SJCRH30 (cell line): Measurements from ENCODE around the gene KHDC1L. TPM values are rescaled to one million over a fixed set of nuclear protein-coding genes. Genes with fewer than 3 reads are reported as not detected.
"Not testable (repeated sequence)": the region's sequence is repeated elsewhere in the genome, so short reads cannot be mapped to it uniquely, and the experiment has no call there.

ENCODE experiments used
- DNase-seq, 2 experiments: peaks; one replicate each; pipeline ENCODE4 v3.0.0-alpha.2; 2015 to 2020
- H3K27ac ChIP-seq: fragments of 250-450 bp; sonication (Bioruptor Pico); 2 replicates; pipeline ENCODE4 v1.5.1; 2020; ENCODE audit warnings: mild to moderate bottlenecking, moderate library complexity
- H3K27me3 ChIP-seq: fragments of 250-450 bp; sonication (Bioruptor Pico); 2 replicates; pipeline ENCODE4 v1.5.1; 2020; ENCODE audit warnings: mild to moderate bottlenecking, moderate library complexity
- H3K36me3 ChIP-seq: fragments of 250-450 bp; sonication (Bioruptor Pico); 2 replicates; pipeline ENCODE4 v1.5.1; 2020; ENCODE audit warnings: mild to moderate bottlenecking, moderate library complexity
- H3K4me1 ChIP-seq: fragments of 250-450 bp; sonication (Bioruptor Pico); 2 replicates; pipeline ENCODE4 v1.5.1; 2020; ENCODE audit warnings: mild to moderate bottlenecking, moderate library complexity
- H3K4me3 ChIP-seq: fragments of 250-450 bp; sonication (Bioruptor Pico); 2 replicates; pipeline ENCODE4 v1.5.1; 2020; ENCODE audit warnings: mild to moderate bottlenecking, moderate library complexity
- H3K9me3 ChIP-seq: fragments of 250-450 bp; sonication (Bioruptor Pico); replicated peaks from 2 replicates; pipeline ENCODE4 v1.5.1; 2020; ENCODE audit warnings: mild to moderate bottlenecking, moderate library complexity
- total RNA-seq: library from RNA; depleted of rRNA; stranded (reverse); fragments of >200 nt; shearing (Covaris generic); gene quantifications from 2 replicates; pipeline ENCODE4 v1.2.3, GENCODE V29; 2014; rRNA removed

KHDC1L gene, protein sequence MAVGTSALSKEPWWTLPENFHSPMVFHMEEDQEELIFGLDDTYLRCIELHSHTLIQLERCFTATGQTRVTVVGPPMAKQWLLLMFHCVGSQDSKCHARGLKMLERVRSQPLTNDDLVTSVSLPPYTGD
- total RNA-seq, result not detected in 2 replicates

DNA sequence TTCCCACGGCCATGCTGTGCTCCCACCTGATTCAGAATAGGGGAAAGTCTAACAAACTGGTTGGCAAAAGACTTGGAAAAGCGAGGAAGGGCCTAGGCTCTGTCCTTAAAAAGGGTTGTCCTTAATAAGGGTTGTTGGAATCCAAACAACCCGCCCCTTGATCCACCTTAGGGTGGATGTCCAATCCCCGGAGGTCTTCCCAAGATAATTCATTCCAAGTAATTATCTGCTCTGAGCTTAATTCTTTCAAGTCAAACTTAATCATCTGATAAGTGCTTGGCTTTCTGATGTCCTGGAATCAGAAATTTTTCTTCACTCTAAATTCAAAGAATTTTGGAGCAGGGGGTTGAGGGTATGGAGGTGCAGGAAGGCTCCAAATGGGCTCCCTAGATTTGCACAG lies at the start of gene KHDC1L:
Gene KHDC1L (minus strand): TSS at position 101 of the 400 bp plus-strand sequence. CDS start 88 bp downstream, at position 13.
- no peaks in the 10 kb centered on the region for H3K4me1 ChIP-seq
- no peak for DNase-seq
- H3K36me3 ChIP-seq, result no peaks in the 10 kb centered on the region
- H3K9me3 ChIP-seq, result no peaks in the 10 kb centered on the region
- no peaks in the 10 kb centered on the region for H3K27me3 ChIP-seq
- no peak within 1 kb of the TSS for H3K4me3 ChIP-seq
- H3K27ac ChIP-seq, result no peak within 1 kb of the TSS

DNA sequence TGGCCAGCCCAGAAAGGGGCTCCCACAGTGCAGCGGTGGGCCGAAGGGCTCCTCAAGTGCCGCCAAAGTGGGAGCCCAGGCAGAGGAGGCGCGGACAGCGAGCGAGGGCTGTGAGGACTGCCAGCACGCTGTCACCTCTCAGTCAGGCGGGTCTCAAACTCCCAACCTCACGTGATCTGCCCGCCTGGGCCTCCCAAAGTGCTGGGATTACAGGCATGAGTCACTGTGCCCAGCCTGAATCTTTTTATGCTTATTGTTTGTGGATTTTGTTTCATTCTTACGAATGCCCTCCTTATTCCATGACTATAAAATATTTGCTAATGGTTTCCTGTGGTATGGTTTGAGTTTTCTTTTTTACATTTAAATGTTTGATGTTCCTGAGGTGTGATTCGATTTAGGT lies 44.0 kb upstream of the KHDC1L start:
- not testable (repeated sequence) for H3K4me1 ChIP-seq, H3K9me3 ChIP-seq, H3K4me3 ChIP-seq, H3K36me3 ChIP-seq, DNase-seq, H3K27ac ChIP-seq, H3K27me3 ChIP-seq

DNA sequence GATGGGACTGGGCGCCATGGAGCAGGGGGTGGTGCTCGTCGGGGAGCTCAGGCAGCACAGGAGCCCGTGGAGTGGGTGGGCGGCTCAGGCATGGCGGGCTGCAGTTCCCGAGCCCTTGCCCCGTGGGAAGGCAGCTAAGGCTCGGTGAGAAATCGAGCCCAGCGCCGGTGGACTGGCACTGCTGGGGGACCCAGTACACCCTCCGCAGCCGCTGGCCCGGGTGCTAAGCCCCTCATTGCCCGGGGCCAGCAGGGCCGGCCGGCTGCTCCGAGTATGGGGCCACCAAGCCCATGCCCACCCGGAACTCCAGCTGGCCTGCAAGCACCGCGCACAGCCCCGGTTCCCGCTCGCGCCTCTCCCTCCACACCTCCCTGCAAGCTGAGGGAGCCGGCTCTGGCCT lies 43.6 kb upstream of the KHDC1L start:
- not testable (repeated sequence) for H3K27ac ChIP-seq, H3K27me3 ChIP-seq, DNase-seq, H3K36me3 ChIP-seq, H3K4me3 ChIP-seq, H3K9me3 ChIP-seq, H3K4me1 ChIP-seq

DNA sequence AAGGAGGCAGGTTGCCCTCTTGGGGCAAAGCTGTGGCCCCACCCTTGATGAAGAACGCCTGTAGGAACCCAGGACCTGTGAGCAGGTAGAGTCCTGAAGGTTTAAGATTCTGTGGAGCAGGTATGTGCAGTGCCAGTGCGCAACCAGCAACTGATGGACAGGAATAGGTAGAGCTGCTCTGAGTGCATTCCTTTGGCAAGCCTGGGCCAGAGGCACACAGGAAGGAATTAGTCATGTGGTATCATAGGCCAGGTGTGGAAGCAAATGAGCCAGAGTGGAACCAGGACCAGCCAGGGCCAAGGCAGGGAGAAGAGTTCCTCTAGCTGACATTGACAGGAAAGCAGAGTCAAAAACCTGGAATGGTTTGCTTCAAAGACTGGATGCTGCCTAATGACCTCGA lies 39.1 kb upstream of the KHDC1L start:
- no peak overlapping the region for H3K27ac ChIP-seq
- no peak overlapping the region for H3K4me3 ChIP-seq
- no peaks in the 10 kb centered on the region for H3K9me3 ChIP-seq
- H3K36me3 ChIP-seq, result no peaks in the 10 kb centered on the region
- no peak for DNase-seq
- H3K4me1 ChIP-seq, result no peaks in the 10 kb centered on the region
- no peaks in the 10 kb centered on the region for H3K27me3 ChIP-seq

DNA sequence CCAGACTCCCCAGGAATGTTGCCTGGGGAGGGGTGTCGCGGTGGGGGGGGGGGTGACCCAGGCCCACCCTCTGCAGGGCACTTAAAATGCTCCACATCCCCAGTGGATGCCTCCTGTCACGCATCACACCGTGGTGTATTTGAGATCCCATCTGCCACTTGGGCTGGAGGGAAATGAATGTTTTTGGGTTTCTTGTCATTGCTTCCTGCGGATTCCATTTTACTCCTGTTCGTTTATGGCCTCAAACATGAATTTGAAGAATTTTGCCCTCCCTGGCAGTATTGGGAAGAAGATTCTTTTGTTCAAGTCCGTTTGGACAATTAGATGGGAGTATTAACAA lies 38.2 kb upstream of the KHDC1L start:
- no peaks in the 10 kb centered on the region for H3K36me3 ChIP-seq
- H3K4me3 ChIP-seq, result peak overlapping the region; percentile 57
- no peaks in the 10 kb centered on the region for H3K27me3 ChIP-seq
- H3K9me3 ChIP-seq, result no peaks in the 10 kb centered on the region
- H3K27ac ChIP-seq, result no peak overlapping the region
- H3K4me1 ChIP-seq, result no peaks in the 10 kb centered on the region
- DNase-seq, result peak in 1 of 2 experiments; percentile 4

DNA sequence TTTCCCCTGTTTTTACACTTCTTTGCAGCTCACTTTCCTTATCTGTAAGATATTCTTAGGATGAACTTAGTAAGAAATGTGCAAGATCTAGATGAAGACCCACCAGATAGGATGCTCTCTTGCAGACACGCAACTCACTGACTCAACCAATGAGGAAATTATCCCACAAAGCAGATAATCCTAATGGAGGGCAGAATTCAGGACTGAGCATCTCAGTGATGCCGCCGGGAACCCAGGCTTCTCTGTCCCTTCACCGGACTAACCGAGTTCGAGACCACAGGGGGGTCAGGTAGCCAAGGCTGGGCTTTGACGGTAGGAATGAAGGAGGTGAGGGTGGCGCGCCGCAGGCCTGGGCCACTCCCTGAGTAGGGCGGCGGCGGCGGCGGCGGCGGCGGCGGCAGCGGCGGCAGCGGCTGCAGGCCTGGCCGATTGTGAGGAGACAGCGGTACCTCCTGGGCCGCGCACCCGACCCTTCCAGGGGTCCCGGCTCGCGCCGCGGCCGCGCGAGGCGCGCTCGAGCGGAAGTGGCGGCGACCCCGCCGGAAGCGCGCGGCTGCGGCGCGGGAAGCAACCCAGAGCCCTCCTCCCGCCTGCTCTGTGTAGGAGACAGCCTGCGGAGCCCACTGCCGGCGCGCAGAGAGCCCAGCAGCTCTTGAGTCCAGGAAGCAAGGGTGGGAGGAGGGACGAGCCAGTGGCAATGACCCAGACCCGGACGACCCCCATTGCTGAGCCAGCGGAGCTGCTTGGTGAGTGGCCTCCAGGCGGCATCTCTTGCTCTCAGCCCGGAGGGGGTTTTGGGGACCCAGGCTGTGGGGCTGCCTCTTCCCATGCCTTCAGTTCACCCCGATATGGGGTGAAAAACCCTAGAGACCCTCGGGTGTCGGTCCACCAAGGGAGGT lies 37.6 kb upstream of the KHDC1L start, which contains the start of gene KHDC1:
Gene KHDC1 (minus strand): TSS at position 526 of the 899 bp plus-strand sequence. CDS start 20,679 bp downstream, outside the sequence.
- Histone ChIP-seq H3K27me3 (no peaks in the 10 kb centered on the region), H3K4me3 (peak within 1 kb of the TSS; percentile 57), H3K4me1 (no peaks in the 10 kb centered on the region), H3K27ac (no peak within 1 kb of the TSS), H3K36me3 (no peaks in the 10 kb centered on the region), H3K9me3 (no peaks in the 10 kb centered on the region)
- DNase-seq, result peak; percentile 46 to 53

DNA sequence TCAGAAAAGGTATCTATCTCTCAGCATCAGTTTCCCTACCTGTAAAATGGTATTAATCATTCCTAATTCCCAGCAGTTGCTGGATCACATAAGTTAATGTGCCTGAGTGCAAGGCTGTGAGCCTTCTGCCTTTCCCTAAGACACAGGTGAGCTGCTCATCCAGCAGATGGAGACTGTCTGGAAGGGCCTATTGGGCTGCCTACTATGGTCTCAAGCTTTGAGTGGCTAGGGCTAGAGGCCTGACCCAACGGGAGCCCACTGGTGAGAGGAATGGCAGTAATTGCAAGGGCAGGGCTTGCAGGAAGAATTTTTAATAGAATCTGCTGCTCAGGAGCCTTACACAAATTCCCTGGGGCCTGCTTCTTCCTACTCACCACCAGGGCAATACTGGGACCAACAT lies 33.4 kb upstream of the KHDC1L start:
- H3K9me3 ChIP-seq, result no peaks in the 10 kb centered on the region
- no peaks in the 10 kb centered on the region for H3K36me3 ChIP-seq
- H3K27ac ChIP-seq, result no peak overlapping the region
- no peak for DNase-seq
- no peaks in the 10 kb centered on the region for H3K4me1 ChIP-seq
- H3K4me3 ChIP-seq, result no peak overlapping the region
- H3K27me3 ChIP-seq, result no peaks in the 10 kb centered on the region

DNA sequence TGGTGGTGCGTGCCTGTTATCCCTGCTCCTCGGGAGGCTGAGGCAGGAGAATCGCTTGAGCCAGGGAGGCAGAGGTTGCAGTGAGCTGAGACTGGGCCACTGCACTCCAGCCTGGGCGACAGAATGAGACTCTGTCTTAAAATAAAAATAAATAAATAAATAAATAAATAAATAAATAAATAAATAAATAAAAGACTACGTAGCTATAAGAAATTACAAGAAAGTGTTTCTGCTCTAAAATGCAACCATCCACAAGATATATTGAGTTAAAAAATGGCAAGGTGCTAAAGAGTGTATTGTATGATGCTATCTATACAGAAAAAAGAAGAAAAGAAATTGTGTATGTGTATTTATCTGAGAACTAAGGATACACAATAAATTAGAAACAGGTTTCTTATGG lies 29.0 kb upstream of the KHDC1L start:
- H3K4me1 ChIP-seq, H3K27ac ChIP-seq, H3K27me3 ChIP-seq, H3K4me3 ChIP-seq, H3K36me3 ChIP-seq, DNase-seq, H3K9me3 ChIP-seq: not testable (repeated sequence)

DNA sequence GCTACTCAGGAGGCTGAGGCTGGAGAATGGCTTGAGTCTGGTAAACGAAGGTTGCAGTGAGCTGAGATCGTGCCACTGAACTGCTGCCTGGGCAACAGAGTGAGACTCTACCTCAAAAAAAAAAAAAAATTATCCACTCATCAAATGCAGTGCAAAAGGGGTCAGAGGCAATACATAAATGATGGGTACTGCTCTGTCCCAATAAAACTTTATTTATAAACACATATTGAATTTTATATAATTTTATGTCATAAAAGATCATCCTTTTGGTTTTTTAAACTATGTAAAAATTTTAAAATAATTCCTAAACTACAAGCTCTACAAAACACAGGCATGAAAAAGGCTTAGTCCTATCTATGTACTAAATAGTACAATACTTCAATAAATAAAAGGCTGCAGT lies 27.4 kb upstream of the KHDC1L start:
- Histone ChIP-seq H3K4me3 (no peak overlapping the region), H3K36me3 (no peaks in the 10 kb centered on the region), H3K27ac (no peak overlapping the region), H3K9me3 (no peaks in the 10 kb centered on the region), H3K27me3 (no peaks in the 10 kb centered on the region), H3K4me1 (no peaks in the 10 kb centered on the region)
- DNase-seq, result no peak

DNA sequence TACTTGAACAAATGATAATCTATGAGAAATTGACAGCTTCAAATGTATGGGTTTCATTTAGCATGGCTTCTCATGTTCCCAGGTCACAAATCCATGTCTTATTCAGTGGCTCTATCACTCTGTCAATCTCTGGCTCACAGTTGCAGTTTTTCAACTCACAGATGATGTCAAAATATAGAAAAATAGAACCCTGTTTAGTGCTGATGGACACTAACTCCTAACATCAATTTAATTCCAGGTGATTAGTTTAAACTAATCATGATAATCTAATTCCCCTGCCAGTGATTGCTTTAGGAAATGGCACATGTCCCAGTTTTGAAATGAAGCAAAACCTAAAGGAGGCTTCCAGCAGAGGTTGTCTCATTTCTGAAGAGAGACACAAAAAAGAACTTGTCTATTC lies 24.7 kb upstream of the KHDC1L start:
- H3K4me3 ChIP-seq, result no peak overlapping the region
- no peak overlapping the region for H3K27ac ChIP-seq

DNA sequence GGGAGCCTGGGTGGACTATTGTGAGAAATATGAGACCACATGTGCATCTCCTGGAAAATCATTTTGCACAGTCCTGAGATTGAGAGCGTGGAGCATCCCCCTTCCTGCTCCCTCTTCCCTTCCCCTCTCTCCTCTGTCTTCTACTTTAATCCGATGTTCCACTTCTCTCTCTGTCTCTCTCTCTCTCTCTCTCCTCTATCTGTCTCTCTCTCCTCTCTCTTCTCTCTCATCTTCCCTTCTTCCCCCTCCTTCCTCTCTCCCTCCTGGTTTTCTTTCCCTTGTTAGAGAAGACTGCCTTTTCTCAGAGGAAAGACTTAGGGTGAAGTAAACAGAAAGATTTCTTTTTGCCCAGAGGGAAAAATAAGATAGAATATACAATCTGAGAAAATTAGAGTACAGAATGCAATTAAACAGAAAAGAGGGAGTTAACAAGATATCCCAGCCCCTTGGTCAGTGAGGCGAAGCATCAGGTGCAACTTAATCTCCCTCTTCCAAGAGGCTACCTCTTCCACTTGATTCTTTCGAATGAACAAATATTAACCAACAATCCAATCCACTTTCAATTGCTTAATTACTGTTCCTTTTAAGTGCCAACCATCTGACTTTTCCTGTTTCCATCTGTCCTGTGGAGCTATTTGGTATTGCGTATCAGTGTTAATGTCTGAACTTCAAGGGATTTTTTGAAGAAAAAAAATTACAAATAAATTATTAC lies 23.1 kb upstream of the KHDC1L start:
- no peaks in the 10 kb centered on the region for H3K36me3 ChIP-seq
- DNase-seq, result no peak
- no peaks in the 10 kb centered on the region; the same call in 1 of the 2 replicates for H3K27me3 ChIP-seq
- no peaks in the 10 kb centered on the region for H3K9me3 ChIP-seq
- no peak overlapping the region for H3K4me3 ChIP-seq
- no peak overlapping the region for H3K27ac ChIP-seq
- no peaks in the 10 kb centered on the region for H3K4me1 ChIP-seq

More for the DNA sequence above, 24.7 kb upstream of the KHDC1L start:
- Histone ChIP-seq H3K9me3 (no peaks in the 10 kb centered on the region), H3K27me3 (no peaks in the 10 kb centered on the region; the same call in 1 of the 2 replicates), H3K36me3 (no peaks in the 10 kb centered on the region), H3K4me1 (no peaks in the 10 kb centered on the region)
- DNase-seq, result no peak

DNA sequence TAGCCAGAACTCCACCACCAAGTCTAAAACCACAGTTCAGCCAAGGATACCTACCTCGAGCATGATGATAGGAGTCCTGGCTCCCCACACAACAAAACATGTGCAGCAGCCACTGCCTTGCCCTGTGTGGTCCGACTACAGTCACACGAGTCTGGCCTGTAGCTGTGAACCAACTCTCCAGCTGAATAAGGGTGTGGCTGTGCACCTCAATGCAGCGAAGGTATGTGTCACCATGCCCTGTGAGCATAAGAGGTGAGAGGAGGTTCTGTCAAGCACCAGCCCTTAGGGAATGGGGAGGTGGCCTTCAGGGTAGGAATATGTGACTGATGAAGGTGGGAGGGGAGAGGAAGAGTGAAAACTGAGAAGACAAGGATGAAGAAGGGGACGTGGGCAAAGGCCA lies 16.7 kb upstream of the KHDC1L start:
- no peak for DNase-seq
- no peaks in the 10 kb centered on the region for H3K9me3 ChIP-seq
- no peaks in the 10 kb centered on the region; the same call in 1 of the 2 replicates for H3K27me3 ChIP-seq
- H3K4me3 ChIP-seq, result no peak overlapping the region
- no peaks in the 10 kb centered on the region for H3K36me3 ChIP-seq
- no peak overlapping the region for H3K27ac ChIP-seq
- H3K4me1 ChIP-seq, result no peaks in the 10 kb centered on the region

DNA sequence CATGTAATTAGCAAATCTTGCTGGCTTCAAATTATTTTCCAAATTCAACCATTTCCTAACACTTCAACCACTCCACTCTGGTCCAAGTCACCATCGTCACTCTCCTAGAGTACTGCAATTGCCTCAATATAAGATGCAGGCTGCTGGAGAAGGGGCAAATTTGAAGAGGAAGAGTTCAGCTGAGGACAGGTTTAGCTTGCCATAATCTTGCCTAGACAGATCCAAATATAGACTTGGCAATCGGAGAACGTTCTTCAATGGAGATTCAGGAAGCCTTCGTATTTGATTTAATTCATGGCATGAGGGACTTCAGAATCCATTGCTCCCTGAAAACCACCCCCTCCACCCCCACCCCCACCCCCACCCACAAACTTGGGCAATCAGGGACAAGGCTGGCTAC lies 15.4 kb upstream of the KHDC1L start:
- no peak overlapping the region for H3K4me3 ChIP-seq
- no peaks in the 10 kb centered on the region; the same call in 1 of the 2 replicates for H3K27me3 ChIP-seq
- H3K4me1 ChIP-seq, result no peaks in the 10 kb centered on the region
- H3K36me3 ChIP-seq, result no peaks in the 10 kb centered on the region
- H3K27ac ChIP-seq, result no peak overlapping the region
- H3K9me3 ChIP-seq, result no peaks in the 10 kb centered on the region
- no peak for DNase-seq

DNA sequence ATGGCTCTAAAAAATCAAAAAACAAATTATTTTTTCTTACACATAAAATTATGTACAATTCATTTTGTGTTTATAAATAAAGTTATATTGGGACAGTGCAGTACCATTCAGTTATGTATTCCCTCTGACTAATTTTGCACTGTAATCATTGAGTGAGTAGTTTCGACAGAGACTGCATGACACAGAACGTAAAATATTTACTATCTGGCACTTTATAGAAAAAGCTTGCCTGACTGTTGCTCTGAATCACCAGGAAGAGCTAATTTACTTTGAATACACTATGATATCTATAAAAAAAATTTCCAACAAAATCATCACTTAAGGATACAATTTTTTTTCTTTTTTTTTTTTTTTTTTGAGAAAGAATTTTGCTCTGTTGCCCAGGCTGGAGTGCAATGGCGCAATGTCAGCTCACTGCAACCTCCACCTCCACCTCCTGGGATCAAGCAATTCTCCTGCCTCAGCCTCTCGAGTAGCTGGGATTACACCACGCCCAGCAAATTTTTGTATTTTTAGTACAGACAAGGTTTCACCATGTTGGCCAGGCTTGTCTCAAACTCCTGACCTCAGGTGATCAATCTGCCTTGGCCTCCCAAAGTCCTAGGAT lies 11.0 kb upstream of the KHDC1L start:
- DNase-seq, result no peak
- Histone ChIP-seq H3K36me3 (no peaks in the 10 kb centered on the region), H3K4me3 (no peak overlapping the region), H3K27ac (no peak overlapping the region), H3K27me3 (no peaks in the 10 kb centered on the region), H3K9me3 (no peaks in the 10 kb centered on the region), H3K4me1 (no peaks in the 10 kb centered on the region)

DNA sequence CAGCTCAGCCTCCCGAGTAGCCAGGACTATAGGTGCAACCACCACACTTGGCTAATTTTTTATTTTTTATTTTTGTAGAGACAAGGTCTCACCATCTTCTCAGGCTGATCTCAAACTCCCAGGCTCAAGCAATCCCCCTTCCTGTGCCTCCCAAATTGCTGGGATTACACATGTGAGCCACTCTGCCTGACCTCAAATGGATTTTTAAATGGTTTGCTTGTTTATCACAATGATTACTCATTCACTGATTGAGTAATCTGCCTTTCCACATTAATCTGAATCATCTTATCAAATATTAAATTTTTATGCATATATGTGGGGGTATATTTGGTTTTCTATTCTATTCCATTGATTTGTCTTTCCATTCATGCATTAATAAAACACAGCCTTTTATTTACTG lies 9.4 kb upstream of the KHDC1L start:
- Histone ChIP-seq H3K36me3 (no peaks in the 10 kb centered on the region), H3K9me3 (no peaks in the 10 kb centered on the region), H3K27ac (no peak overlapping the region), H3K27me3 (no peaks in the 10 kb centered on the region), H3K4me3 (no peak overlapping the region), H3K4me1 (no peaks in the 10 kb centered on the region)
- DNase-seq, result no peak
